Germinal center (tissue), 1 donor: Measurements from ENCODE around the gene KLRK1.
"Not testable (repeated sequence)": the region's sequence is repeated elsewhere in the genome, so short reads cannot be mapped to it uniquely, and the experiment has no call there.

ENCODE experiments used
- DNase-seq: peaks from one replicate; pipeline ENCODE4 v3.0.0; 2012; ENCODE audit warnings: mixed read lengths, low spot score

KLRK1 gene

DNA sequence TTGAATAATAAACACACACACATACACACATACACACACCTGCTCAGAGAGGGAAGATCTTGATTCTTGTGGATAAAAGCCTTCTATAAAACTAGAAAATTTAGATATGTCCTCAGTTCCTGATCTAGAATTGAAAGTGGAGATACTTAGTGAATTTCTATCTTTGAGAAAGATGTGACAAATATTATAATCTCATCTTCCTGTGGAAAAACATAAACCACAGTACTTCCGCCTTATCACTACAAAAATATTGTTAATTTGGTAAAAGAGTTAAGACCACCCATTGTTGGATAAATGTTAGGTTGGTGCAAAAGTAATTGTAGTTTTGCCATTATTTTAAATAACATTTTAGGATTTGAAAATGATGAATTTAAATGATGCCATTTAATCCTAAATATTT is at the start of gene KLRK1:
Gene KLRK1, minus strand, starts transcription at position 138 of the 400 bp plus-strand sequence. CDS start 1,231 bp downstream, outside the sequence.
- no peak for DNase-seq

DNA sequence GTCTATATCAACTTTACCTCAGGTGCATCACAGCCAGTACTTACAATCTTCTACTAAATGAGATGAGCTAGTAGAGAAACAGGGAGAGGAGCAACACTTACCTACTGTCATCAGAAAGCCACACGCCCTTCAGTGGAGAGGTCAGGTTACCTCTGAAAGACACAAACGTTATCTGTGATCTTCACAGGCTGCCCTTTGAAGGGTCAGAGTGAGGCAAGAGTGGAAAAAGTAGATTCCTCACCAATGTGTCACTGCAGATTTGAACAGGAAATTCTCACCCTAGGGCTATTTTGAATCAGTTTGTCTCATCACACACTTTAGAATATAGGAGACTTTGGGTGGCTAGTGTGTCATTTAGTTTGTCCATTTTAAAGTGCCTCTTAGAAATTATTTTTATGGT is 47.8 kb upstream of the KLRK1 start:
- not testable (repeated sequence) for DNase-seq

DNA sequence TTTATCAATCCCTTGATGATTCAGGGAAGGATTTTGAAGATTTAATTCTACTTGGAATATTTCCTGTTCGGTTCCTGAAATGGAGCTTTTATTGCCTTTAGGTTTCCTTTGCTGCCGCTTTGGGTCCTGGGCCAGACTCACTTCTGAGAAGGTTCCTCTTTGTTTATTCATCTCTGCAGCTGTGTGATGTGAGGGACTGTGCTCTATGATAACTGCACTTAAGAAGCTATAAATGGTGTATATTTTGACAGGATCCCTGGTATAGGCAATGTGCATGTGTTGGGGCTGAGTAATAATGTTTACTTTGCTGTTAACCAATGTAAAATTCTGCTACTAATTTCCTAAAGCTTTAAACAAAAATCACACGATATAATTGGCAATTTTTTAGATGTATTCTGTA is 46.0 kb upstream of the KLRK1 start, which contains the start of gene KLRC2:
Gene KLRC2, minus strand, starts transcription at position 195 of the 400 bp plus-strand sequence. Its CDS starts 24 bp downstream, at position 171.
- not testable (repeated sequence) for DNase-seq

DNA sequence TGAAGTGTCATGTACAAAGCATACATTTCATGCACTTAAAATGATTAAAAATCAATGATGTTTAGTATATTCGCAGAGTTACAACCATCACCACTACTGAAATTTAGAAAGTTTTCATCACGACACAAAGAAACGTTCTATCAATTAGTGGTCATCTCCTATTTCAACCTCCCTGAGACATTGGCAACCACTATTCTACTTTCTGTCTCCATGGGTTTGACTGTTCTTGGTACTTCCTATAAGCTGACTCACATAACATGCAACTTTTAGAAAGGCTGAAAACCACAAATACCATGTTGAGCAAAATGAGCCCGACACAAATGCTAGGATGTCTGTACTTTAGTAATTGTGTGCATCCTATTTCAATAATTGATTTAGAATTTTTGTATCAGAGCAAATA is 40.8 kb upstream of the KLRK1 start:
- DNase-seq: not testable (repeated sequence)

DNA sequence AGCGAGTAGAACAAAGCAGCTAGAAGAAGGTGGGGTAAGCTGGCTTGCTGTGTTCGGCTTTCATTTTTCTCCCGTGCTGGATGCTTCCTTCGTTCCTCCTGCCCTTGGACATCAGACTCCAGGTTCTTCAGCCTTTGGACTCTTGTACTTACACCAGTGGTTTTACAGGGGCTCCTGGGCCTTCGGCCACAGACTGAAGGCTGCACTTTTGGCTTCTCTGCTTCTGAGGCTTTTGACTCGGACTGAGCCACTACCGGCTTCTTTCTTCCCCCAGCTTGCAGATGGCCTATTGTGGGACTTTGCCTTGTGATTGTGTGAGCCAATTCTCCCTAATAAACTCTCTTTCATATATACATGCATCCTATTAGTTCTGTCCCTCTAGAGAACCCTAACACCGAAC is 36.1 kb upstream of the KLRK1 start:
- DNase-seq: not testable (repeated sequence)

DNA sequence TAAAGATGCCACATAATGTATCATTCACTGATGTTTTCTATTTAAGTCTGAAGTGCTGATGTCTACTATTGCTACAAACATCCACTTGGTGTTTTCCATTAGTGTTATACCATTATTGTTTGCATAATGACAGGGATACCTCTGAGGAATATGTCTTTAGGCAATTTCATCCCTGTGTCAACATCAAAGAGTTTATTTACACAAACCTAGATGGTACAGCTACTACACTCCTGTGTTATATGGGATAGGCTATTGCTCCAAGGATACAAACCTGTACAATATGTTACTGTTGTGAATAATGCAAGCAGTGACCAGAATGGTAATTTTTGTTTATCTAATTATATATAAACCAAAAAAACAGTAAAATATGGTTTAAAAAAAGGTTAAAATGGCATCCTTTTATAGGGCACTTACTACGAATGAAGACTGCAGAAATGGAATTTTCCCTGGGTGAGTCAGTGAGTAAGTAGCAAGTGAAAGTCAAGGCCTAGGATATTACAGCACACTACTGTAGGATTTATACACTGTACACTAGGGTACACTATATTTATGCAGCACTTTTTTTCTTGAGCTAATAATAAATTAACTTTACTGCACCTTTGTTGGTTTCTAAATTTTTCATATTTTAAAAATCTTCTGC is 34.5 kb upstream of the KLRK1 start:
- not testable (repeated sequence) for DNase-seq

DNA sequence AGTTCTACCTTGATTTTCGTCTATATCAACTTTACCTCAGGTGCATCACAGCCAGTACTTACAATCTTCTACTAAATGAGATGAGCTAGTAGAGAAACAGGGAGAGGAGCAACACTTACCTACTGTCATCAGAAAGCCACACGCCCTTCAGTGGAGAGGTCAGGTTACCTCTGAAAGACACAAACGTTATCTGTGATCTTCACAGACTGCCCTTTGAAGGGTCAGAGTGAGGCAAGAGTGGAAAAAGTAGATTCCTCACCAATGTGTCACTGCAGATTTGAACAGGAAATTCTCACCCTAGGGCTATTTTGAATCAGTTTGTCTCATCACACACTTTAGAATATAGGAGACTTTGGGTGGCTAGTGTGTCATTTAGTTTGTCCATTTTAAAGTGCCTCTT is 32.3 kb upstream of the KLRK1 start:
- not testable (repeated sequence) for DNase-seq

DNA sequence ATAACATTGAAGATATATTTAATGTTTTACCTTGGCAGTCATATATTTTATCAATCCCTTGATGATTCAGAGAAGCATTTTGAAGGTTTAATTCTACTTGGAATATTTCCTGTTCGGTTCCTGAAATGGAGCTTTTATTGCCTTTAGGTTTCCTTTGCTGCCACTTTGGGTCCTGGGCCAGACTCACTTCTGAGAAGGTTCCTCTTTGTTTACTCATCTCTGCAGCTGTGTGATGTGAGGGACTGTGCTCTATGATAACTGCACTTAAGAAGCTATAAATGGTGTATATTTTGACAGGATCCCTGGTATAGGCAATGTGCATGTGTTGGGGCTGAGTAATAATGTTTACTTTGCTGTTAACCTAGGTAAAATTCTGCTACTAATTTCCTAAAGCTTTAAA is 30.5 kb upstream of the KLRK1 start, which contains the start of gene KLRC3:
Gene KLRC3, minus strand, starts transcription at position 262 of the 400 bp plus-strand sequence. Its CDS starts 45 bp downstream, at position 217.
- not testable (repeated sequence) for DNase-seq

DNA sequence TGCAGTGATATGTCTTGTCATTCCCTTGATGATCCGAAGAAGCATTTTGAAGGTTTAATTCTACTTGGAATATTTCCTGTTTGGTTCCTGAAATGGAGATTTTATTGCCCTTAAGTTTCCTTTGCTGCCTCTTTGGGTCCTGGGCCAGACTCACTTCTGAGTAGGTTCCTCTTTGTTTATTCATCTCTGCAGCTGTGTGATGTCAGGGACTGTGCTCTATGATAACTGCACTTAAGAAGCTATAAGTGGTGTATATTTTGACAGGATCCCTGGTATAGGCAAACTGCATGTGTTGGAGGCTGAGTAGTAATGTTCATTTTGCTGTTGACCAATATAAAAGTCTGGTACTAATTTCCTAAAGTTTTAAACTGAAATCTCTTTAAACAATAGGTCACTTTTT is 19.6 kb upstream of the KLRK1 start, which contains the start of gene KLRC4:
Gene KLRC4, minus strand, starts transcription at position 366 of the 400 bp plus-strand sequence. Its CDS starts 182 bp downstream, at position 184.
- no peak for DNase-seq

DNA sequence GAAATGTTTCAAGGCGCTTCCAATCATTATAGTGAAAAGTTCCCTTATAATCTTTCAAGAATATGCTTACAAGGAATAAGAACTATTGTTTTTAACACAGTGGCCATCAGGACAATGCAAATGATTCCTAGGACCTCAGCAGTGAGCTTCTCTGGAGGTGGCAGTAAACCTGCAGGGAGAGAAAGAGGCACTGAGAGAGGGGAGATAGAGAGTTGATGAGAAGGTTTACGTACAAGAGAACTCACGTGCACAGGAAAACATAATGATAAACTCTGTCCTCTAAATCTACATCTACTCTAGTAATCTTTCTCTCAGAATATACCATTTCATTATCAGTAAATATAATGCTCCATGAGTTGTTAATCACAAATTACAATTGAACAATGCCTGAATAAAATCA is 19.0 kb upstream of the KLRK1 start:
- DNase-seq: no peak

DNA sequence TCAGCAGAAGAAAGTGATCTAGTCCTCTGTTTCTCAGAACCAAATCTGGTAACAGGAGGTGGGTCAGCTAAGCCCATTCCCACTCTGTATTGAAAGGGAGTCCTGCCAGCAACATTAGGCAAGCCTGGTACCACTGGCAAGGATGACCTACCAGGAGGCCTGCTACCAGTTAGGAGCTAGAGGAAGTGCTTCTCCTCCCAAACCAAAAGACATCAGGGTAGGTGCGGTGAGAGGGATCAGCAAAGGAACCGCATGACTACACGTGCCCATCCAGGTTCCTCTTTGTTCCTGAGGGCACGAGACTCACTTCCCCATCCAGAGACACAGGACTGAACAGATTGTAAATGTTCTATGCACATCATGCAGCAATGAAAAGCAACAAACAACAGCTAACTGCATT is 16.9 kb upstream of the KLRK1 start:
- no peak for DNase-seq

DNA sequence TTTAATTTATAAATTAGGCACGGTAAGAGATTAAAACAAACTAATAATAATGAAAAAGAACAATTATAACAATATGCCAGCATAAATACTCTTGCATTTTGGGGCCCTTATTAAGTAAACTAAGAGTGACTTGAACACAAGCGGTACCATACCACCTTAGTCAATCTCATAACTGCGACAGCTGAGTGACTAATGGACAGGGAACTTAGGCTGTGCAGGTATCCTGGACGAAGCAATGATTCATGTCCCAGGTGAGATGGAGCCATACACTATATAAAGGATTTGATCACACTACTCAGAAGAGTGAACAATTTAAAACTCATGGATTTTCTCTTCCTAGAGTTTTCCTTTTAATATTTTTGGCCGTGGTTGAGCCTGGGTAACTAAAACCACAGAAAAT is 15.5 kb upstream of the KLRK1 start:
- DNase-seq: no peak

DNA sequence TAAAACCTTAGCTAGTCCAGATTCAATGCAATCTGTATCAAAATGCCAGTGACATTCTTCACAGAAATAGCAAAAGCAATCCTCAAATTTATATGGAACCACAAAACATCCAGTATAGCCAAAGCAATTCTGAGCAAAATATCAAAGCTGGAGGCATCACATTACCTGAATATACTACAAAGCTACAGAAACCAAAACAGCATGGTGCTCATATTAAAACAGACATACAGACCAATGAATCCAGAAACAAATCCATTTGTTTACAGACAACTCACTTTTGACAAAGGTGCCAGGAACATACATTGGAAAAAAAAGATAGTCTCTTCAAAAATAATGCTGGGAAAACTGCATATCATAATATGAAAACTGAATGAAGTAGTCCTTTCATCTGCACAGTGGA is 15.0 kb upstream of the KLRK1 start:
- no peak for DNase-seq

DNA sequence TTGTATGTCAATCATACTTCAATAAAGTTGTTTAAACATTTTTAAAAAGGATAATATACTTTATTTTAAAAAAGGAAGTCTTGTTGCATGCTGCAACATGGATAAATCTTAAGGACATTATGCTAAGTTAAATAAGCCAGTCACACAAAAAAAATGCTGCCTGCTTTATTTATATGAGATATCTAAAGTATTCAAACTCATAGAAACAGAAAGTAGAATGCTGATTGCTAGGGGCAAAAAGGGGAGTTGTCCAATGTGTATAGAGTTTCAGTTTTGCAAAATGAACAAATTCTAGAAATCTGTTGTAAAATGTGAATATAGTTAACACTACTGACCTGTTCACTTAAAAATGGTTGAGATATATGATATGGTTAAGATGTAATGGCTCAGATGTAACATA is 11.0 kb upstream of the KLRK1 start:
- no peak for DNase-seq

DNA sequence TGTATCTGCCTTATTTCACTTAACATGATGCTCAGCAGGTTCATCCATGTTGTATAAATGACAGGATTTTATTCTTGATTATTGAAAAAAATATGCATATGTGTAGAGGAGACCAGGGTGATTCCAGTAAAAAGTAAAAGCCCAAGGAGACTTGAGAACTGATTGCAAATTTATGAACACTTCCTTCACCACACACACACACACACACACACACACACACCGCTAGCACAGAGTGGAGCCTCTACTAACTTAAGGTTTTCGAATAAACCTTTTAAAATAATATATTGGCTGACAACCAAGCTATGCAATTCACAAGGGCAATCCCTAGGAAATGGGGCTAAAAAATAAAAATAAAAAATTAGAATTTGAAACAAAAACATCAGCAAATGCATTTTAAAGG is 8.3 kb upstream of the KLRK1 start:
- no peak for DNase-seq

DNA sequence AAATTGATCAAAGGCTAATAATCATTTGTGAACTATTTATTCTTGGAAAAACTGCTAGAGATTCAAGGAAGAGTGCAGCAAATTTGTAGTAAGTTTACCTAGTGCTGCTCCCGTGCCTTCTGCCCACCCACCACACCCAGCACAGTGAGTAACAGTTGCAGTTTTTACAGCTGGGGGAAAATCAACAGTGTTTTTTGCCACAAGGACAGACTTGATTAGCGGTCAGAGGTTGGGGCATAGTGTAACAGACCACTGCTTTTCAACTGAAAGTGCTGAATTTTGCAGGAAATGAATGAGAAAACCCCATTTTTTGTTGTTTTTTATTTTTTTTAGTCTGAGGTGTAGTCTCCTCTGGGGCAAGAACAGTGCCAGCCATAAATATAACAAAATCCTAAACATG is 7.5 kb upstream of the KLRK1 start:
- no peak for DNase-seq

DNA sequence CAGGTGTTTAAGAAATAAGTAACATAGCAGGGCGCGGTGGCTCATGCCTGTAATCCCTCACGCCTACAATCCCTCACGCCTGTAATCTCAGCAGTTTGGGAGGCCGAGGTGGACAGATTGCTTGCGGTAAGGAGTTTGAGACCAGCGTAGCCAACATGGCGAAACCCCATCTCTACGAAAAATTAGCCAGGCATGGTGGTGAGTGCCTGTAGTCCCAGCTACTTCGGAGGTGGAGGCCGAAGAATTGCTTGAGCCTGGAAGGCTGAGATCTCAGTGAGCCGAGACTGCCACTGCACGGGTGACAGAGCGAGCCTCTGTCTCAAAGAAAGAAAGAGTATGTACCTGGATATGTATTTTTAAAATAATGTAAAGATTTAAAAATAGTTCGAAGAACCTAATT is 6.3 kb upstream of the KLRK1 start:
- not testable (repeated sequence) for DNase-seq

DNA sequence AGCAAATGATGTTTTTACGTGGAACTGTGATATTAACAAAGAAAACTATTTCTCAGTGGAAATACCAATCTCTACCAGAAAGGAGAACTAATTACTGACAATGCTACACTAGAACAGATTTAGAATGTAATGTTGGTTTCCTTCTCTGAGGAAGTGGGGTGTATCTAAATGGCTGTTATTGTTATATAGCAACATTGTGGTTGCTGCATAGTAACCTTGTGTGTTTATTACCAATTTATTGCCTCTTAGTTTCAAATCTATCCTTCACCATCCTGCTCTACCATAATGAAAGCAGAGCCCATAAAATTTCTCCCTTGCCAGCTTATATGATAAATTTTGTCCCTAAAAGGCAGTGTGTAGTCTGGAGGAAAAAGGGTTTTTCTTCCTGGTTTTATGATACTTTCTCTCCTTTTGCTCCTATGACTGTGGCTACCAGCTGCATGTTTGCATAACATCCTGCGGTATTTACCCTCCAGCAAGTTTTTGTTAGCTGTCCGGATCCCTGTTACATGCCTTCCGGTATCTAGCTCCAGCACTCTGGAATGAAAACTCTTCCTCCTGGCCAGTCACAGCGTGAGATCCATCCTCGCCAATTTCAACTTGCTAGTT is 5.7 kb upstream of the KLRK1 start:
- DNase-seq: no peak

DNA sequence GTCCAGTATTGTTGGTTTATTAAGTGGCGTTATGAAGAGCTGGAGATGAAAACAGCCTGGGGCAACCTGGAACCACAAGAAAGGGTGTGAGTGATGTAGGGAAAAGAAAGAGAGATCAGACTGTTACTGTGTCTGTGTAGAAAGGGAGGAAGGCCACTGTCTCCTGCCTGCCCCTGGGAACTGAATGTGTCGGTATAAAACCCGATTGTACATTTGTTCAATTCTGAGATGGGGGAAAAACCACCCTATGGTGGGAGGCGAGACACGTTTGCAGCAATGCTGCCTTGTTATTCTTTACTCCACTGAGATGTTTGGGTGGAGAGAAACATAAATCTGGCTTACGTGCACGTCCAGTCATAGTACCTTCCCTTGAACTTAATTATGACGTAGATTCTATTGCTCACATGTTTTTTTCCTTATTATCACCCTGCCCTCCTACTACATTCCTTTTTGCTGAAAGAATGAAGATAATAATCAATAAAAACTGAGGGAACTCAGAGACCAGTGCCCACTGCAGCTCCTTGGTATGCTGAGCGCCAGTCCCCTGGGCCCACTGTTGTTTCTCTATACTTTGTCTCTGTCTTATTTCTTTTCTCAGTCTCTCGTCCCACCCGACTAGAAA is 4.8 kb upstream of the KLRK1 start:
- DNase-seq: not testable (repeated sequence)

DNA sequence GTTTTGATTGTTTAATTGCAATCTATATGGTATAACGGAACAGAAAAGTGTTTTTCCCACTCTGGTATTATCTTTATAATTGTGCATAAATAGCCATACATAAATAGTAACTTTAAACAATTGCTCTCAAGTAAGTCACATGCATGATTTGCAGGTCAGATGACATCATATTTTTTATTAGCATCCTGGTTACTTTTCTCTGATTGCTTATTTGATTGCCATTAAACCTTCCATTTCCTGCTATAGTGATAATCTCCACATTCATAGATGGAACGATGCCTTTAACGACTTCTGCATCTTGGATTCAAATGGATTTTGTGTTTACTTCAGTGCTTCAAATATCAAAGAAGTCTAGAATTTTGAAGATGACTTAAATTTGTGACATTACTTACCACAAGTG is 3.5 kb upstream of the KLRK1 start:
- no peak for DNase-seq

DNA sequence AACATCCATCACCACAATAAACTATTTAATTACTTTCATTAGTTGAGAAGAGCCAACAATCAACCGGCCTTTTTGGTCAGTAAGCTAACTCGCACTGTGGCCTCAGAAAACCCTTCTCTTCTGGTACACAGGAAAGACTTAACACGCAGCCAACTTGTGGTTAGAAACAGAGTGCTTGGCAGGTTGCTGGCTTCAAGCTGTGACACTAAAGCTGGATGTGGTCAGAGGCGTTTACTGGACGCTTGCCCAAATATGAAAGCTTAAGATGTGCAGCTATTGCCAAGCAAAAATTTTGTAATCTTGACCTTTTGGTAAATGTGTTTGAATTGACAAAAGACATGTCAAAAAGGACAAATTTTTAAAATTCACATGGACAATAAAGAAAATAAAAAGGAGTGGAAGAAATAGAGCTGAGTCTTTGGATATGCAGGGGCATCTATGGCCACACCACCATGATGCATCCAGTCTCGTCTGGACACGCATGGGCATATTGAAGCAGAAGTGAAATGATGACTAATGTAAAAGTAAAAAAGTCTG is 2.6 kb upstream of the KLRK1 start:
- no peak for DNase-seq

DNA sequence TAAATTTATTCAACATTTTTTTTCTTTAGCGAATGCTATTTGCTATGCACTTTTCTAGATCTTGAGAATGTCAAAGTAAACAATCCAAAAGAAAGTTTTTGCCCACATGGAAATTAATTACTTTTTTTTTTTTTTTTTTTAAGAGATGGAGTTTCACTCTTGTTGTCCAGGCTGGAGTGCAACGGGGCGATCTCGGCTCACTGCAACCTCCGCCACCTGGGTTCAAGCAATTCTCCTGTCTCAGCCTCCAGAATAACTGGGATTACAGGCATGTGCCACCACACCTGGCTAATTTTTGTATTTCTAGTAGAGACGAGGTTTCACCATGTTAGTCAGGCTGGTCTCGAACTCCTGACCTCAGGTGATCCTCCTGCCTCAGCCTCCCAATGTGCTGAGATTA is 1.1 kb upstream of the KLRK1 start:
- DNase-seq: not testable (repeated sequence)
